ENCODE measurements around the gene SYNPO2. TPM values are rescaled to one million over a fixed set of nuclear protein-coding genes. Genes with fewer than 3 reads are reported as not detected.
"Not testable (repeated sequence)": the region's sequence is repeated elsewhere in the genome, so short reads cannot be mapped to it uniquely, and the experiment has no call there.

Gene SYNPO2
- total RNA-seq, 2 experiments from 2014 or later: 0.16 to 0.28 TPM

- CTCF ChIA-PET: interaction anchor here (1.0 to 1.4 kb wide), 2 partner anchors 10 to 14 kb away, joined by 3 to 5 read pairs; no protein-coding TSS in a partner anchor
- Mint-ChIP-seq H3K27me3 (peaks cover 3% of the 10 kb centered on the region), H3K4me1 (peaks cover 28% of the 10 kb centered on the region), H3K36me3 (ENCODE audit: low read depth) (peaks cover 7% of the 10 kb centered on the region), H3K4me3 (peak overlapping the region; percentile 85), H3K9me3 (ENCODE audit: low read depth) (no peaks in the 10 kb centered on the region), H3K27ac (peak overlapping the region; percentile 91)
- POLR2A ChIA-PET: no interaction called here
- ATAC-seq (peak; percentile 88), DNase-seq (peak; percentile 43)
- intact Hi-C loops (cut with DNase I, micrococcal nuclease): loop anchor here (1.0 to 5.0 kb wide), 2 partner anchors 14 to 258 kb away; partner anchors contain the start of gene SEC24D (in 2 of the 2)
Measured at GRCh38 chr4:118850488-118851173, 38.0 kb upstream of the SYNPO2 start.

- DNase-seq (no peak), ATAC-seq (no peak)
- no peaks in the 10 kb centered on the region for H3K9me3 Mint-ChIP-seq (ENCODE audit: low read depth)
- H3K27ac Mint-ChIP-seq: no peak overlapping the region
- peaks cover 4% of the 10 kb centered on the region for H3K4me1 Mint-ChIP-seq
- intact Hi-C loops (cut with DNase I, micrococcal nuclease): no loop called here
- ChIA-PET CTCF (interaction anchor here (1.3 kb wide), 1 partner anchor 86 kb away, joined by 4 read pairs; no protein-coding TSS in a partner anchor), POLR2A (no interaction called here)
- no peak overlapping the region for H3K4me3 Mint-ChIP-seq
- H3K36me3 Mint-ChIP-seq (ENCODE audit: low read depth): no peaks in the 10 kb centered on the region
- no peaks in the 10 kb centered on the region for H3K27me3 Mint-ChIP-seq
Measured at GRCh38 chr4:118857760-118858159, 30.9 kb upstream of the SYNPO2 start.

- H3K27ac Mint-ChIP-seq: no peak overlapping the region
- ATAC-seq (no peak), DNase-seq (no peak)
- H3K27me3 Mint-ChIP-seq: no peaks in the 10 kb centered on the region
- no peaks in the 10 kb centered on the region for H3K9me3 Mint-ChIP-seq (ENCODE audit: low read depth)
- CTCF ChIA-PET: no interaction called here
- no peaks in the 10 kb centered on the region for H3K4me1 Mint-ChIP-seq
- intact Hi-C loops (cut with DNase I, micrococcal nuclease): no loop called here
- POLR2A ChIA-PET: no interaction called here
- no peaks in the 10 kb centered on the region for H3K36me3 Mint-ChIP-seq (ENCODE audit: low read depth)
- no peak overlapping the region for H3K4me3 Mint-ChIP-seq
Measured at GRCh38 chr4:118858779-118859178, 29.9 kb upstream of the SYNPO2 start.

GRCh38 chr4:118865091-118865708, 23.5 kb upstream of the SYNPO2 start:
- Mint-ChIP-seq H3K36me3 (ENCODE audit: low read depth) (no peaks in the 10 kb centered on the region), H3K4me1 (peaks cover 5% of the 10 kb centered on the region), H3K4me3 (no peak overlapping the region), H3K27ac (no peak overlapping the region), H3K27me3 (no peaks in the 10 kb centered on the region), H3K9me3 (ENCODE audit: low read depth) (no peaks in the 10 kb centered on the region)
- POLR2A ChIA-PET: interaction anchor here (0.5 to 0.6 kb wide), 2 partner anchors 14 to 55 kb away, joined by 3 read pairs; no protein-coding TSS in a partner anchor
- DNase-seq: peak; percentile 23
- ATAC-seq: peak; percentile 70
- CTCF ChIA-PET: interaction anchor here (0.6 to 4.0 kb wide), 15 partner anchors 9 to 94 kb away, joined by 3 to 27 read pairs (median 4); no protein-coding TSS in a partner anchor
- intact Hi-C loops (cut with DNase I, micrococcal nuclease): loop anchor here in 1 of 2 experiments (2.0 kb wide), 1 partner anchor 92 kb away; no protein-coding TSS in a partner anchor

GRCh38 chr4:118866442-118866841, 22.2 kb upstream of the SYNPO2 start:
- CTCF ChIA-PET: interaction anchor here (1.2 to 4.0 kb wide), 3 partner anchors 19 to 95 kb away, joined by 3 to 27 read pairs (median 4); no protein-coding TSS in a partner anchor
- ATAC-seq: no peak
- no peak overlapping the region for H3K27ac Mint-ChIP-seq

GRCh38 chr4:118867311-118868067, 21.2 kb upstream of the SYNPO2 start:
- POLR2A ChIA-PET: no interaction called here

More at GRCh38 chr4:118866442-118866841, 22.2 kb upstream of the SYNPO2 start:
- no peaks in the 10 kb centered on the region for H3K36me3 Mint-ChIP-seq (ENCODE audit: low read depth)
- peaks cover 5% of the 10 kb centered on the region for H3K4me1 Mint-ChIP-seq
- no peaks in the 10 kb centered on the region for H3K27me3 Mint-ChIP-seq
- POLR2A ChIA-PET: no interaction called here
- intact Hi-C loops (cut with DNase I, micrococcal nuclease): no loop called here
- no peaks in the 10 kb centered on the region for H3K9me3 Mint-ChIP-seq (ENCODE audit: low read depth)
- no peak overlapping the region for H3K4me3 Mint-ChIP-seq
- no peak for DNase-seq

GRCh38 chr4:118869808-118870342, 18.8 kb upstream of the SYNPO2 start:
- H3K4me1 Mint-ChIP-seq: peaks cover 5% of the 10 kb centered on the region
- no peak for ATAC-seq
- no peak for DNase-seq
- H3K27me3 Mint-ChIP-seq: no peaks in the 10 kb centered on the region
- H3K9me3 Mint-ChIP-seq (ENCODE audit: low read depth): no peaks in the 10 kb centered on the region
- intact Hi-C loops (cut with DNase I, micrococcal nuclease): no loop called here
- no peaks in the 10 kb centered on the region for H3K36me3 Mint-ChIP-seq (ENCODE audit: low read depth)
- ChIA-PET CTCF (interaction anchor here (1.2 to 1.5 kb wide), 2 partner anchors 21 to 96 kb away, joined by 3 to 4 read pairs; no protein-coding TSS in a partner anchor), POLR2A (no interaction called here)
- H3K27ac Mint-ChIP-seq: no peak overlapping the region
- H3K4me3 Mint-ChIP-seq: no peak overlapping the region

More at GRCh38 chr4:118867311-118868067, 21.2 kb upstream of the SYNPO2 start:
- H3K36me3 Mint-ChIP-seq (ENCODE audit: low read depth): no peaks in the 10 kb centered on the region
- DNase-seq: no peak
- CTCF ChIA-PET: interaction anchor here (1.2 to 4.0 kb wide), 2 partner anchors 93 to 96 kb away, joined by 4 to 27 read pairs; no protein-coding TSS in a partner anchor
- H3K27ac Mint-ChIP-seq: no peak overlapping the region
- H3K27me3 Mint-ChIP-seq: no peaks in the 10 kb centered on the region
- no peaks in the 10 kb centered on the region for H3K9me3 Mint-ChIP-seq (ENCODE audit: low read depth)
- no peak overlapping the region for H3K4me3 Mint-ChIP-seq
- ATAC-seq: no peak
- peaks cover 5% of the 10 kb centered on the region for H3K4me1 Mint-ChIP-seq
- intact Hi-C loops (cut with DNase I, micrococcal nuclease): no loop called here

- H3K4me1 Mint-ChIP-seq: no peaks in the 10 kb centered on the region
- H3K27me3 Mint-ChIP-seq: no peaks in the 10 kb centered on the region
- H3K4me3 Mint-ChIP-seq: no peak overlapping the region
- CTCF ChIA-PET: interaction anchor here (1.2 kb wide), 1 partner anchor 19 kb away, joined by 4 read pairs; no protein-coding TSS in a partner anchor
- ATAC-seq: no peak
- H3K27ac Mint-ChIP-seq: no peak overlapping the region
- intact Hi-C loops (cut with DNase I, micrococcal nuclease): no loop called here
- no peak for DNase-seq
- POLR2A ChIA-PET: no interaction called here
- H3K9me3 Mint-ChIP-seq (ENCODE audit: low read depth): peaks cover 2% of the 10 kb centered on the region
- H3K36me3 Mint-ChIP-seq (ENCODE audit: low read depth): no peaks in the 10 kb centered on the region
Measured at GRCh38 chr4:118872181-118872580, 16.5 kb upstream of the SYNPO2 start.

- H3K4me1 Mint-ChIP-seq: no peaks in the 10 kb centered on the region
- H3K27me3 Mint-ChIP-seq: no peaks in the 10 kb centered on the region
- DNase-seq (no peak), ATAC-seq (no peak)
- intact Hi-C loops (cut with DNase I, micrococcal nuclease): no loop called here
- no peak overlapping the region for H3K27ac Mint-ChIP-seq
- CTCF ChIA-PET: no interaction called here
- H3K9me3 Mint-ChIP-seq (ENCODE audit: low read depth): peaks cover 16% of the 10 kb centered on the region
- H3K4me3 Mint-ChIP-seq: no peak overlapping the region
- peaks cover 3% of the 10 kb centered on the region for H3K36me3 Mint-ChIP-seq (ENCODE audit: low read depth)
- POLR2A ChIA-PET: no interaction called here
Measured at GRCh38 chr4:118877797-118878196, 10.9 kb upstream of the SYNPO2 start.

GRCh38 chr4:118878507-118878906, 10.1 kb upstream of the SYNPO2 start:
- H3K4me1 Mint-ChIP-seq; H3K4me3 Mint-ChIP-seq; ATAC-seq; CTCF ChIA-PET; H3K27me3 Mint-ChIP-seq; H3K36me3 Mint-ChIP-seq (ENCODE audit: low read depth); intact Hi-C loops (cut with DNase I, micrococcal nuclease); DNase-seq; H3K27ac Mint-ChIP-seq: not testable (repeated sequence)
- POLR2A ChIA-PET: interaction anchor here (0.6 kb wide), 1 partner anchor 14 kb away, joined by 3 read pairs; no protein-coding TSS in a partner anchor
- H3K9me3 Mint-ChIP-seq (ENCODE audit: low read depth): peaks cover 16% of the 10 kb centered on the region

GRCh38 chr4:118879409-118879808, 9.2 kb upstream of the SYNPO2 start:
- Mint-ChIP-seq H3K36me3 (ENCODE audit: low read depth) (peaks cover 3% of the 10 kb centered on the region), H3K27ac (no peak overlapping the region), H3K9me3 (ENCODE audit: low read depth) (peaks cover 16% of the 10 kb centered on the region), H3K4me1 (no peaks in the 10 kb centered on the region), H3K4me3 (no peak overlapping the region), H3K27me3 (no peaks in the 10 kb centered on the region)
- ChIA-PET POLR2A (no interaction called here), CTCF (no interaction called here)
- ATAC-seq (no peak), DNase-seq (no peak)
- intact Hi-C loops (cut with DNase I, micrococcal nuclease): no loop called here

Data from activated CD4-positive, alpha-beta T cell treated with anti-CD3 and anti-CD28 coated beads for 36 hours (primary cell).